GM18873 (cell line): ENCODE measurements around the gene G6PC2.
"Not testable (repeated sequence)": the region's sequence is repeated elsewhere in the genome, so short reads cannot be mapped to it uniquely, and the experiment has no call there.

Source experiments
- ATAC-seq: cut with Tn5 transposase; IDR thresholded peaks from one replicate; pipeline ENCODE4 v1.9.1; 2021; ENCODE audit warnings: mild to moderate bottlenecking, moderate library complexity, moderate number of reproducible peaks; ENCODE audit not compliant: unreplicated experiment, low FRiP score

Gene G6PC2

DNA sequence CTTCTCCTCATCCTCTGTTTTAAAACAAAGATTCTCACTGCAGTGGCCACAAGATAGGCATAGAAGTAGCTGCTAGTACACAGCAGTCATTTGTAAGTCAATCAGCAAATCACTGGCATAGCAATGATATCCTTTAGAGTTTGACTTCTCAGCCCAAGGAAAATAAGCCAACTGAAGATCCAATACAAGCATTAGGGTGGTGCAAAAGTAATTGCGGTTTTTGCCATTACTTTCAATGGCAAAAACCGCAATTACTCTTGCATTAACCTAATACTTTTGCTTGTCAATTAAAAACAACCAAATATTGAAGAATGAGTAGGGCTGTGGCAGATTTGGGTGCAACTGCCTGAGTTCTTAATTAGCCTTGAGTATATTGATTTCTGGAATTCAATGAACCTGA, 2.8 kb downstream of the G6PC2 start:
- ATAC-seq: no peak

DNA sequence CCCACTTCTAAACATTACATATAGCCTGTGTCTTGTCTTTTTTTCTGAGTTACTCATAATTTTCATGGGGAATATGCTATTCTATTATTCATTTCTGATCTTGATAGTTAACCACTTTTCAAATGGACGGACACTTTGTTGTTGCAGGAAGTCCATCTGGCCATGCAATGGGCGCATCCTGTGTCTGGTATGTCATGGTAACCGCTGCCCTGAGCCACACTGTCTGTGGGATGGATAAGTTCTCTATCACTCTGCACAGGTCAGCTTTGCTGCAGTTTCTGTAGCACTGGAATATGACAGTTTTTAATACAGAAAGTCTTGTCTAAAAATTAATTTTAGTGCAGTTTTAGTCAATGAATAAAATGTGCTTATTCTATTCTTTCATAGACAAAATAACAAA, 3.3 kb downstream of the G6PC2 start:
- ATAC-seq: no peak

DNA sequence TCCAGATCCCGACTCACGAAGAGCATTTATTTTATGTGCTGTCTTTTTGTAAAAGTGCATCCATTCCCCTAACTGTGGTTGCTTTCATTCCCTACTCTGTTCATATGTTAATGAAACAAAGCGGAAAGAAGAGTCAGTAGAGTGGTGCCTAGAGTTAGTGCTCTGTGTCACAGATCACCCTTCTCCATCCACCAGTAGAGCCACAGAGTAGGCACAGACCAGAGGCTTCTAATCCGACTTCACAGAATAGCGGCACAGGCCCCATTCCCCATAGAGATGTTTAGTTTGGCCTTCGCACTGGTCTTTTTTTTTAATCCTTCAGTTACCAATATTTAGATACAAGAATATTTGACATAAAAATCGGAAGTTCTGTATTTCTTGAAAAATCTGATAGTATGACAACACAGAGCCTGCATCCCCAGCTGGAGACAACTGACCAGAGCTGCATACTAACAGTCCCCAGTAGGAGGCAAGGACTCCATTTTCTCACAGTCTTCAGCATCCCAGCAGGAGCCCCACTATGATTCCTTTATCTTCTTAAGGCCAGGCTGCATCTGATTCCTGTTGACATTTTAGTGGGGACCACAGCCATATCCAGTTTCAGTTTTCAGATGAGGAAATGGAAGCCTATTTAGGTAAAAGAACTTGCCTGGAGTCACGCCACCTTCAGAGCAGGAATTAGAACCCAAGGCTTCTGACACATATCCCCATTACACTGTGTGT, 7.0 kb downstream of the G6PC2 start:
- ATAC-seq: no peak

DNA sequence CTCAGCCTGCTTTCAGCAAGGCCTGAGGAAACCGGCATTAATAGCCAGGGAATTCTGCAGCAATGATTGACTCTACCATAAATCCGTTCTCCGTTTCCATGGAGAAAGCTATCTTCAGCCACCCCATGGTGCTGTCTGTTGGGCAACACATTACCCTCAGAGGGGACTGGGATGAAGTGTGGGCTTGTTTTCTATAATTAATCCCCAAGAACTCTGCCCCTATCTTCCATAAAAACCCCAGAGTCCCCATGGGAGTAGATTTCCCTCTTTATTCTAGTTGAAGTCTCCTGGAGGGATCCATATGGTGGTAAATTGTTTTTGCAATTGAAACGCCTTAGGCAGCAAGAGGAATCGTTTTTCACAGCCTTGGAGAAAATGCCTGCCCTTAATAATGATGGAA, 9.2 kb downstream of the G6PC2 start:
- no peak for ATAC-seq

DNA sequence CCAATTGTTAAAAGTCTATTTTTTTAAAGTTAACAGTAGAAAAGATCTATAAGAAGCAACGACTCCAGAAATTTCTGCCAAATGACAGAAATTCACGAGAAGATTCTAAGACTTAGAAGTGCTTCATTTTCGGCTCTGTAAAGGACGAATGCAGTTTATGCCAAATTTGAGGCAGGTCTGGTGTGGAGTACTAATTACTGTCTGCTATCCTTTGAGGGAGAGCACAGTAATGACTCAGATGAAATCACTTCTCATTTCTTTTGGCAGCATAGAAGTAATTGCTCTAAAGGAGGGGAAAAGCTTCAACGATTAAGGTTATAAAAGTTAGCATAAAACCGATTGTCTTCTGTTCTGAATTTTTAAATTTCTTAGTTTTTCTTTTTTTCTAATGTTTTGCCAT, 11.4 kb downstream of the G6PC2 start:
- ATAC-seq: no peak

DNA sequence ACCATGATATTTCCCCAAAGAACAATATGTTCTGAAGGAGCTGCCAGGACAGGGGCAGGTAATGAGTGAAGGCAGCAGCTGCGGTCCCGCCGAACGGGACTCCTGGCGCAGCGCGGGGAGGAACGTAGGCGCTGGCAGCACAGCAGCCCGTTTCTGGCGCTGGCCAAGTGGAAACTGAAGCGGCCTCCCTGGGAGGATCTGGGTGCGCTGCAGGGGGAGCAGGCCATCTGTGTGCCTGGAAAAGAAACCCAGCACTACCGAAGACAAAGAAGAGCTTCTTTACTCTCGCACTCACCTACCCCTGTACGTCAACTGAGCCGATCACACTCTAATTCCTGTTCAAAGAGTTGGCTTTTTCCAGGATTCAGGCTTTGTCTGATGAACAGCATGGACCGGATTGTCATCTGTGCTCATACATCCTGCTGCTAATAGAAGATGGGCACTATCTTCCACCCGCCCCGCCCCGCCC, 11.8 kb downstream of the G6PC2 start:
- ATAC-seq: no peak

DNA sequence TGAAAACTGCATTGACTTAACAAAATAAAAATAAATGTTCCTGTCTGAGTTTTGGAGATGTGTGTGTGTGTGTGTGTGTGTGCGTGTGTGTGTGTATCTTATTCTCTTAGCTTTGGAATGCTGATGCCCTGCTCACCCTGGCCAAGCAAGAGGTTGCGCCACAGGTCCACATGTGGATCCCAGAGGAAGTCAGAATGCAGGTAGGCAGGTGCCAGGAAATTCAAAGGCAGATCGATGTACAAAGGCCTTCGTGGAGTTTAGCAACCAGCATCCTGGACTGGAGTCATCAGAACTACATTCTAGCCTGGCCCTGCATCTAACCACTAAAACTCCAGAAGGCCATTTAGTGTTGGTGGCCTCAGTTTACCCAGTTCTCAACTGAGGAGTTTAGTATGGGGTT, 12.4 kb downstream of the G6PC2 start:
- ATAC-seq: no peak

DNA sequence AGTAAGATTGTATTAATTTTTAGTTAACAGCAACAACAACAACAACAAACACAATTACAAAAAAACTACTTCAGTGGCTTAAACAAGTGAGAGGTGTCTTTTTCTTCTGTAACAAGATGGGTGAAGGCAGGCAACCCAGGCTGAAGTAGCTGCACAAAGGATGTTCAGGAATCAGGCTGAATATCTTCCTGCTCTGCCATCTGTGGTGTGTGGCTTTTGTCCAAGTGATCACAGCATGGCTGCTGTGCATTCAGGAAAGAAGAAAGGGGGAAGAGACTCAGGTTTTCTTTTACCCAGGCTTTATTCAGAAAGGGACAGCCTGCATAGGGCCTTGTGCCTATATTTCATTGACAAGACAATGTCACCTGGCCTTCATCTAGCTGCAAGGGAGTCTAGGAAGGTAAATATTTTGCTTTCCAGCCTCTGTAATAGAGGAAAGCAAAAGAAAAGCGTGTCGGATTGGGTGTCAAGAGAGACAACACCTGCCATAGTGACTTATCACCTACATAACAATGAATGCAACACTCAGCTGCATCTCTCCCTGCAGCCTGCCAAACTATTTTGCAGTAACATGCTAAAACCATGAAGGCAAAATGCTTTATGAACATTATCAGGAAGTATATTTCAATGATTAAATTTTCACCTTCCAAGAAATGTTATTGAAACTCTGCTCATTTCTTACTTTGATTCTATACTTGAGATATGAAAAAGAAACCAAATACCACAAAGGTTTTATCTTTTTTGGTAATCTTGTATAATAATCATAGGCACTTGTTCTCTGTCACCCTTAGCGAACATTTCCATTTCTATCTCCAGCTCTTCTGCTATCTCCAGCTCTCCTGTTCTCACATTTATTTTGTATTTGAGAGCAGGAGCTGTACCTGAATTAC, 14.6 kb downstream of the G6PC2 start:
- no peak for ATAC-seq

DNA sequence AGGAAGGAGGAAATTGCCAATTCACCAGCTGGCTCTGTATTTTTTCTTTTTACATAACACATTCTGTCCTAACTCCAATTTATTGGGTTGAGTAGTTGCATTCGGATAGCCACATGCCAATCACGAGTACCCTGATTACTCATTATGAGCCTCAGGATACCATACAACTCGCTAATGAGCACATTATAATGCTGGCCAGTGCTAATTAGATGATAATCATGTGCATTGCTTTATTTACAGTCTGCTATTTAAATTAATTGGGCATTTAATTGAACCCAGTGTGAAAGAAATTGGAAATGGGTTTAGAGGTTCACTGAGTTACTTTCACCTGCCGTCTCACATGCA, 15.2 kb downstream of the G6PC2 start:
- no peak for ATAC-seq

DNA sequence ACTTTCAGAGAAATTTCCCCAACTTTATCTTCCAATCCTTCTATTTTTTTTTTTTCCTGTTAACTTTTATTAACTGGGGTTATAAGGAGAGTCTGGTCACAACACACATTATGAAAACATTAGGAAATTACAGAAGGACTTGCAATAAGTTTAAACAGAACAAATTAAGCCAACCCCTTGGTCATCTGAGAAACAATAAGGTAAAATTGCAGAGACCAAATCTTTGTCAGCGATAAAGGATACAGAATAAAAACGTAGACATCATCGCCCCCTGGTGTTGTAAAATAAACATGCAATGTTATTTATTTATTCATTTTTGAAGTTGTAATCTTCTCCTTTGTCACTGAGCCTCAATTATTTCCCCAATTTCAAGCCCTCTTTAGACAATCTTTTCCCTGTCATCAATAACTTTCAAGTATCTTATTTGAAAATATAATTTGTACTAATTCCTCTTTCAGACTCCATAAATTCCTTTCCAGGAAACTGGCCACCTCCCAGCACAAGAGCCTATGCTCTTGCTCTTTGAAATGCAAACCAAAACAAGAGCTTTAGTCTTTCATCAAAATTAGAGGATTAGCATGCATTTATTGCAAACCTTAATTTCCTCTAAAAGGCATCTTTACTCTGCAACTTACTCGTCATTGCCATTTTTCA, 19.5 kb downstream of the G6PC2 start:
- no peak for ATAC-seq

DNA sequence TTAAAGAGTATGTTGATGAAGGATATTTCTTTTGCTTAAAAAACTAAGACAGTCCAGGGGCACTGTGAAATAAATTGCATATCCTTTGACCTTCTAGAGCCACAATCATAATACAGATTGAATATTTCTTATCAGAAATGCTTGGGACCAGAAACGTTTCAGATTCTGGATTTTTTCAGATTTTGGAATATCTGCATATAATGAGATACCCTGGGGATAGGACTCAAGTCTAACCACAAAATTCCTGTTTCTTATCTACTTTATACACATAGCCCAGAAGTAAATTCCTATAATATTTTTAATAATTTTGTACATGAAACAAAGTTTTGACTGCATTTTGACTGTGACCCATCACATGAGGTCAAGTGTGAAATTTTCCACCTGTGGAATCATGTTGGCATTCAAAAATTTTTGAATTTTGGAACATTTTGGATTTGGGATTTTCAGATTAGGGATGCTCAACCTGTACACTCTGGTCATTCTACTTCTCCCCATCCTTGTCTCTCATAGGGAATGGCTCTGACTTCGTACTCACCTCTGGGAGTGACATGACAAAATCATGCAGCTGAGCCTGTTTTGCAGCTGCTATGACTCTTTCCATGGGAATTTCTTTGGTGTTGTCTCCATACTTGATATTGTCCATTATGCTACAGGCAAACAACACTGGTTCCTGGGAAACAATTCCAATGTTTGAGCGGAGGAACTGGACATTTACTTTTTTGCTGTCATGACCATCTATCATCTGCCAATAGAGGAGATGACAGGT, 25.7 kb downstream of the G6PC2 start:
- ATAC-seq: no peak

DNA sequence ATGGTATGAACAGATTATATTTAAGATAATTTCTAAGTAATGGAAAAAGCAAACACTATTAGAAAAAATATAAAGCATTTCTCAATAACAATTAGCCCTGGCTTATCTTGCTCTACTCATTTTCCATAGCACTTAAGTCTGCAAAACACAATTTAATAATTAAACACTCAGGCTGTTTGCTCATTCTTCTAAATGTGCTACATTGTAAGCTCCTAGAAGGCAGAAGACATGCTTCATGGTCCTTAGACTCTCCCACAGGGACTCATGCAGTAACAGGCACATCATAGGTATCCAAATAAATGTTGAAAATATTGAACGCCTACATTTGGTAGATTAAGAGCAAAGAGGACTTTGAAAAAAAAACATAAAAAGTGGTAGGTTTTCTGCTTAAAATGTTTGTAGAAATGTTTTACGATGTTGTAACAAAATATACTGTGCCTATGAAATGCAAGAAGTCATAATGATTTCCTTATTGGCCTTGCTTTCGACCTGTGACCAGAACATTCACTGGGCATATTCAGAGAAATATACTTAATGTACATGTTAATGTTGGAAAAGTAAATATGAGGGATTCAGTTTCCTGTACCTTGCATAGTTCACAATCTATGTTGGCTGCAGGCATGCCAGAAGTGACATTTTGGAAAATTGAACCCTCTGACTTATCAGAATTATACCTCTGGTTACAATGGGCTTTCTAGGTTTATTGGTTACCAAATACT, 27.2 kb downstream of the G6PC2 start:
- no peak for ATAC-seq

DNA sequence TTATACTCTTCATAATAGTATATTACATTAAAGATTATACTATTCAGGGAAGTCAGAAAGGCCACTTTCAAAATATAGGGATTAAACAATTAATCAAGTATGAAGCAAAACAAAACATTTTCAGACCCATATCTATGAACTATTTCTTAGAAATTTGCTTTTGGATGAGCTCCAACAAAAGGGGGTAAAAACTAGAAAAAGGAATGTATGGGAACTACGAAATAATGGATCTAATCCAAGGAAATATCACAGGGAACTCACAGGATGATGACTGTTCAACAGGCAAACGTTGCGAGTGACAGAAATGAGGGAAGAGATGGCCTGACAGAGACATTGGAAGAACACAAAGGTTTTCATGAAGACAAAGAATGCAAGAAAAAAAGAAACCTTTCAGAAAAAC, 27.9 kb downstream of the G6PC2 start:
- ATAC-seq: no peak

DNA sequence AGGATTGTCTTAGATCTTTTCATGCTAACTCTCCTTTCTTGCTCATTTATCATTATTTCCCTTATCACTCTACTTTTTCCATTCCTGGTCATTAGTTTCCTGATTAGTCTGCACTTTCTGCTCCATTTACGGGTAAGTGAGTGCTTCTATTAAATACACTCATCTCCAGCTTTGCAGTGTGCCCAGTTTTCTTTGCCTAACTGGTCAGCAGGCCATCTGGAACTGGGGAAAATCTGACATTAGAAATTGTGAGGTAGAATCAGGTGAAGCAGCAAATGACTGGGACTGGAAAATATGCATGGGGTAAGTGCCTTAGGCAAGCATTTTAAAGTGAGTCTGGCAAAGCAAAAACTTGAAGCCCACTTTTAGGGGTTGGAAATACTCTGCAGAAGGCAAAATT, 29.2 kb downstream of the G6PC2 start:
- no peak for ATAC-seq

DNA sequence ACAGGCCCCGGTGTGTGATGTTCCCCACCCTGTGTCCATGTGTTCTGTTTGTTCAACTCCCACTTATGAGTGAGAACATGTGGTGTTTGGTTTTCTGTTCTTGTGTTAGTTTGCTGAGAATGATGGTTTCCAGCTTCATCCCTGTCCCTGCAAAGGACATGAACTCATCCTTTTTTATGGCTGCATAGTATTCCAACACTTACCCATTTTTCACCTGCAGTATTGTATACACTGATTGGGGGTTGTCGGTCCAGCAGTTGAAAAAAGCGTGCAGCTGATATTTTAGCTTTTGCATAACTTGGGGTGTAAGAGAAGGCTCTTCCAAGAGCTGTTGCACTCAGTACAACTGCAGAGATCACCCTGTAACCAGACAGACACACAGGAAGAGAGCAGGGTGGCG, 31.1 kb downstream of the G6PC2 start:
- ATAC-seq: not testable (repeated sequence)

DNA sequence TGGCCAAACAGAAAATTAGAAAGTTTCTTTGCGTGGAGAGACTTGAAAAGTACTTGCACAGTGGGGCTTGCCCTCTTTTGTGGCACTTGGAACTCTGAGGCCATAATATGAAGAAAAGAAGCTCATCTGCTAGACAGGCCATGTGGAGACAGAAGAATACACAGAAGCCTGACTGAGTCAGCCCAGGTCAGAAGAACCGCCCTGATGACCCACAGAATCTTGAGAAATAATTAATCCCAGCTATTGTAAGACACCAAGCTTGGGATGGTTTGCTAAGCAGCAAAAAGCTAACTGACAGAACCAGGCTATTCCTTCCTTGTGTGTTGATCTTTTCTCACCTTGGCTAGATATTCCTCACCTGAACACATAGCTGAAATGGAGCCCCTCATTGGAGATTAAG, 33.7 kb downstream of the G6PC2 start:
- ATAC-seq: no peak

DNA sequence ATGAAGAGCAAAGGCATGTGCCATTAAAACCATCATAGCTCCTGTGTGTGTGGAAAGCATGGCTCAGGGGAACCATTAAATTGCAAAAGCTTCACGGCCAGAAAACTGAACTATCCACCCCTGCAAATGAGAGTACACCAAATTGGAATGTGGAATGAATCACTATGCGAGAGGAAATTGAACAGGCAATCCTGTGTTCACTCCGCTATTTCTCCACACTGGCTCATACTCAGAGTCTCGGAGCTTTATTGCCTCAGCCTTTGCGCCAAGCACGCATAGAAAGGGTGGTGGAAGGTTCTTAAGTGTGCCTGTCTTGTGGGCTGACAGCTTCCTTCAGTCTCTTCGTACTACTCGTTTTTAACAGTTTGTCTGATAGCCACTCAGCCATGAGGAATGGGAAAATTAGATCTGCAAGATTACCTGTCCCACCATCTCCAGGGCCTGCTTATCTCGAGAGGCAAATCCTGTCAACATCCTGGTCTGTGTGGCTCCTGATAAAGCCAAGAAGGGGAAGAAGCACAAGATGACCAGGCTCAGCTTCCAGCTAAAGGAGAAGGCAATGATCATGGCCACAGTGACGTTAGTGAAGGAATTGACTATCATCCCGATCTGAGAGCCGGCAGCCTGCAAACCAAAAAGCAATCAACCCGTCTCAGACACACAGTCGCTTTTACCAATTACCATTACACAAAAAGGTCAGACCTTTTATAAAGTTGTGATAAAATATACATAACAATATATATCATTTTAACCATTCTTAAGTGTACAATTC, 34.9 kb downstream of the G6PC2 start:
- no peak for ATAC-seq

DNA sequence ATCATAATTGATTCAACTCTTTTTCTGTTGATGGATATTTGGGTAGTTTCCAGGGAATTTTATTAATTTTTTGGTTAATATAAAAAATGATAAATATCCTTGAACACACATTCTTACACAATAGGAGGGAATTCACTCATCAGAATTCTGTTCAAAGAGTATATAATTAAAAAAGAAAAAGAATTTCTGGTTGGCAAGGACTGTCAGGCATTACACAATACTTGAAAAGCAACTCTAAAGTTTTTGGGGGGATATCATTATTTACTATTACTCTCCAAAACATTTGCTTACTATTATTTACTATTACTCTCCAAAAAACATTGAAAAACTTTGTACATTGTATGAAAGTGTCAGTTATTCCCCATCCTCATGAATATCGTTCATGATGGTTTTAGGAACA, 38.0 kb downstream of the G6PC2 start:
- no peak for ATAC-seq

DNA sequence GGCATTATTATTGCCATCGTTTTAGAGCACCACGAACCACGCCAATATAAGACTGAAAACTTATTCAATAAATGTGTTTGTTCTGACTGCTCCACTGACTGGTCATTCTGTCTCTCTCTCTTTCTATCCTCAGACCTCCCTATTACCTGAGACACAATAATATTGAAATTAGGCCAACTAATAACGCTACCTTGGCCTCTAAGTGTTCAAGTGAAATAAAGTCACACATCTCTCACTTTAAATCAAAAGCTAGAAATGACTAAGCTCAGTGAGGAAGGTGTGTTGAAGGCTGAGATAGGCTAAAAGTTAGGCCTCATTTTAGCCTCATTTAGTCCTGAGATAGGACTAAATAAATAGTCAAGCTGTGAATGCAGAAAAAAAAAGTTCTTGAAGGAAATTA, 38.8 kb downstream of the G6PC2 start:
- ATAC-seq: peak; percentile 65
